ENCODE measurements around the gene EIF3D. TPM values are rescaled to one million over a fixed set of nuclear protein-coding genes. Genes with fewer than 3 reads are reported as not detected.

EIF3D gene
- total RNA-seq (2014; rRNA removed; shearing (Covaris generic)) (360 and 381 TPM in 2 replicates), polyA plus RNA-seq (2016; fragmentation: Nextera tagmentation; extraction: Ambion mirVana) (148 and 149 TPM in 2 replicates)
- long read RNA-seq, transcript EIF3D-201 (15 exons, 2,155 nt) = major isoform, 267 of 311 reads
- long read RNA-seq, partial matches to known transcripts = 15 of 311 reads
- long read RNA-seq, other reads (novel, unspliced or antisense) = 29 of 311 reads

- Mint-ChIP-seq H3K9me3 (peaks cover 8% of the 10 kb centered on the region), H3K4me1 (peaks cover 5% of the 10 kb centered on the region), H3K36me3 (ENCODE audit: low read depth) (peaks cover 35% of the 10 kb centered on the region), H3K4me3 (peak within 1 kb of the TSS; percentile 92), H3K27ac (peak within 1 kb of the TSS; percentile 99), H3K27me3 (ENCODE audit: insufficient read depth, low read depth, poor library complexity) (peaks cover 15% of the 10 kb centered on the region)
- no peaks in the 10 kb centered on the region for H3K27me3 ChIP-seq (ENCODE audit: insufficient read depth)
- H3K27ac ChIP-seq (ENCODE audit: low read depth) = peak within 1 kb of the TSS; percentile 99
- H3K79me2 ChIP-seq (replicated peaks; ENCODE audit: insufficient read depth) = peaks cover 30% of the 10 kb centered on the region
- H3K4me3 ChIP-seq = peak within 1 kb of the TSS; percentile 100
- H3K4me2 ChIP-seq = peak within 1 kb of the TSS; percentile 100
- peaks cover 29% of the 10 kb centered on the region for H3F3A ChIP-seq (replicated peaks; ENCODE audit: low read depth)
- peaks cover 5% of the 10 kb centered on the region for H4K20me1 ChIP-seq (replicated peaks; ENCODE audit: insufficient read depth)
- H3K9me2 ChIP-seq (ENCODE audit: insufficient read depth) = 0 out of 2 replicates have a peak, but pooled peaks cover 3% of the 10 kb centered on the region
- TF ChIP-seq STAT1 (IDR thresholded peaks at IDR 0.05; ENCODE audit: unreplicated experiment) = no peak
- TF ChIP-seq CREB1 (CRISPR knock-in tag; IDR thresholded peaks at IDR 0.05; ENCODE audit: low read depth) = peak; percentile 80
- TF ChIP-seq CTCF (conservative IDR thresholded peaks at IDR 0.05; ENCODE audit: low read depth in 2 of 2) = no peak
- TF ChIP-seq ZNF462 (CRISPR knock-in tag; IDR thresholded peaks at IDR 0.05) = no peak
- TF ChIP-seq ZNF331 (CRISPR knock-in tag; IDR thresholded peaks at IDR 0.05; ENCODE audit: low read depth) = no peak
- peak; percentile 97 for TF ChIP-seq ETS1 (IDR thresholded peaks at IDR 0.05)
- TF ChIP-seq NANOG (IDR thresholded peaks at IDR 0.05; ENCODE audit: borderline replicate concordance) = no peak
- TF ChIP-seq POLR2AphosphoS5 (IDR thresholded peaks at IDR 0.05; ENCODE audit: low read depth) = peak; percentile 70
- TF ChIP-seq EZH2phosphoT487 (IDR thresholded peaks at IDR 0.05; ENCODE audit: unreplicated experiment) = no peak
- no peak for TF ChIP-seq EZH2 (IDR thresholded peaks at IDR 0.05; ENCODE audit: low read depth, unreplicated experiment)
- no peak for TF ChIP-seq JUNB (IDR thresholded peaks at IDR 0.05; ENCODE audit: unreplicated experiment)
- ATAC-seq = peak; percentile 92
- H3K4me1 ChIP-seq (ENCODE audit: insufficient read depth) = peaks cover 6% of the 10 kb centered on the region; the same call in 1 of the 2 replicates
- DNase-seq (ENCODE audit: low spot score) = peak; percentile 99
- H2AFZ ChIP-seq = peak within 1 kb of the TSS; percentile 88; the same call in 1 of the 2 replicates
- H3K36me3 ChIP-seq (ENCODE audit: insufficient read depth) = peaks cover 29% of the 10 kb centered on the region
These were observed at the start of gene EIF3D for GRCh38 chr22:36528795-36529751. Gene EIF3D, minus strand, starts transcription at chr22:36529166. Its CDS starts 3,045 bp downstream, at chr22:36526121.

All from GM23338 (cell line).